ENCODE data around the gene MARCHF2.

- TF ChIP-seq, protein P1, sequence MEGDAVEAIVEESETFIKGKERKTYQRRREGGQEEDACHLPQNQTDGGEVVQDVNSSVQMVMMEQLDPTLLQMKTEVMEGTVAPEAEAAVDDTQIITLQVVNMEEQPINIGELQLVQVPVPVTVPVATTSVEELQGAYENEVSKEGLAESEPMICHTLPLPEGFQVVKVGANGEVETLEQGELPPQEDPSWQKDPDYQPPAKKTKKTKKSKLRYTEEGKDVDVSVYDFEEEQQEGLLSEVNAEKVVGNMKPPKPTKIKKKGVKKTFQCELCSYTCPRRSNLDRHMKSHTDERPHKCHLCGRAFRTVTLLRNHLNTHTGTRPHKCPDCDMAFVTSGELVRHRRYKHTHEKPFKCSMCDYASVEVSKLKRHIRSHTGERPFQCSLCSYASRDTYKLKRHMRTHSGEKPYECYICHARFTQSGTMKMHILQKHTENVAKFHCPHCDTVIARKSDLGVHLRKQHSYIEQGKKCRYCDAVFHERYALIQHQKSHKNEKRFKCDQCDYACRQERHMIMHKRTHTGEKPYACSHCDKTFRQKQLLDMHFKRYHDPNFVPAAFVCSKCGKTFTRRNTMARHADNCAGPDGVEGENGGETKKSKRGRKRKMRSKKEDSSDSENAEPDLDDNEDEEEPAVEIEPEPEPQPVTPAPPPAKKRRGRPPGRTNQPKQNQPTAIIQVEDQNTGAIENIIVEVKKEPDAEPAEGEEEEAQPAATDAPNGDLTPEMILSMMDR (IDR thresholded peaks at IDR 0.05; ENCODE audit: poor library complexity, severe bottlenecking): no peak
- no peak for TF ChIP-seq EZH2 (IDR thresholded peaks at IDR 0.05; ENCODE audit: borderline replicate concordance, insufficient read depth, low read length, poor library complexity, severe bottlenecking)
- no peak for TF ChIP-seq TAF1 (IDR thresholded peaks at IDR 0.05; ENCODE audit: low read depth)
- TF ChIP-seq MXI1 (conservative IDR thresholded peaks at IDR 0.05; ENCODE audit: poor library complexity, severe bottlenecking): no peak
- TF ChIP-seq POLR2AphosphoS5 (IDR thresholded peaks at IDR 0.05): no peak
- TF ChIP-seq EP300 (conservative IDR thresholded peaks at IDR 0.05; ENCODE audit: poor library complexity, severe bottlenecking): no peak
- TF ChIP-seq, protein P2, sequence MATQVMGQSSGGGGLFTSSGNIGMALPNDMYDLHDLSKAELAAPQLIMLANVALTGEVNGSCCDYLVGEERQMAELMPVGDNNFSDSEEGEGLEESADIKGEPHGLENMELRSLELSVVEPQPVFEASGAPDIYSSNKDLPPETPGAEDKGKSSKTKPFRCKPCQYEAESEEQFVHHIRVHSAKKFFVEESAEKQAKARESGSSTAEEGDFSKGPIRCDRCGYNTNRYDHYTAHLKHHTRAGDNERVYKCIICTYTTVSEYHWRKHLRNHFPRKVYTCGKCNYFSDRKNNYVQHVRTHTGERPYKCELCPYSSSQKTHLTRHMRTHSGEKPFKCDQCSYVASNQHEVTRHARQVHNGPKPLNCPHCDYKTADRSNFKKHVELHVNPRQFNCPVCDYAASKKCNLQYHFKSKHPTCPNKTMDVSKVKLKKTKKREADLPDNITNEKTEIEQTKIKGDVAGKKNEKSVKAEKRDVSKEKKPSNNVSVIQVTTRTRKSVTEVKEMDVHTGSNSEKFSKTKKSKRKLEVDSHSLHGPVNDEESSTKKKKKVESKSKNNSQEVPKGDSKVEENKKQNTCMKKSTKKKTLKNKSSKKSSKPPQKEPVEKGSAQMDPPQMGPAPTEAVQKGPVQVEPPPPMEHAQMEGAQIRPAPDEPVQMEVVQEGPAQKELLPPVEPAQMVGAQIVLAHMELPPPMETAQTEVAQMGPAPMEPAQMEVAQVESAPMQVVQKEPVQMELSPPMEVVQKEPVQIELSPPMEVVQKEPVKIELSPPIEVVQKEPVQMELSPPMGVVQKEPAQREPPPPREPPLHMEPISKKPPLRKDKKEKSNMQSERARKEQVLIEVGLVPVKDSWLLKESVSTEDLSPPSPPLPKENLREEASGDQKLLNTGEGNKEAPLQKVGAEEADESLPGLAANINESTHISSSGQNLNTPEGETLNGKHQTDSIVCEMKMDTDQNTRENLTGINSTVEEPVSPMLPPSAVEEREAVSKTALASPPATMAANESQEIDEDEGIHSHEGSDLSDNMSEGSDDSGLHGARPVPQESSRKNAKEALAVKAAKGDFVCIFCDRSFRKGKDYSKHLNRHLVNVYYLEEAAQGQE (IDR thresholded peaks at IDR 0.05; ENCODE audit: borderline replicate concordance): no peak
- TF ChIP-seq RAD21 (conservative IDR thresholded peaks at IDR 0.05): no peak
Observed at GRCh38 chr19:8438236-8438635, 25.1 kb downstream of the MARCHF2 start.

Measured in neural cell (in vitro differentiated cells).